Measurements from ENCODE around the gene FCSK. TPM values are rescaled to one million over a fixed set of nuclear protein-coding genes. Genes with fewer than 3 reads are reported as not detected.

The FCSK gene
- total and polyA plus RNA-seq, 2 of the 13 experiments (the other 11 are each of a cell fraction or from before 2014, with no cell fraction given): 9.1 to 19.2 TPM

DNA sequence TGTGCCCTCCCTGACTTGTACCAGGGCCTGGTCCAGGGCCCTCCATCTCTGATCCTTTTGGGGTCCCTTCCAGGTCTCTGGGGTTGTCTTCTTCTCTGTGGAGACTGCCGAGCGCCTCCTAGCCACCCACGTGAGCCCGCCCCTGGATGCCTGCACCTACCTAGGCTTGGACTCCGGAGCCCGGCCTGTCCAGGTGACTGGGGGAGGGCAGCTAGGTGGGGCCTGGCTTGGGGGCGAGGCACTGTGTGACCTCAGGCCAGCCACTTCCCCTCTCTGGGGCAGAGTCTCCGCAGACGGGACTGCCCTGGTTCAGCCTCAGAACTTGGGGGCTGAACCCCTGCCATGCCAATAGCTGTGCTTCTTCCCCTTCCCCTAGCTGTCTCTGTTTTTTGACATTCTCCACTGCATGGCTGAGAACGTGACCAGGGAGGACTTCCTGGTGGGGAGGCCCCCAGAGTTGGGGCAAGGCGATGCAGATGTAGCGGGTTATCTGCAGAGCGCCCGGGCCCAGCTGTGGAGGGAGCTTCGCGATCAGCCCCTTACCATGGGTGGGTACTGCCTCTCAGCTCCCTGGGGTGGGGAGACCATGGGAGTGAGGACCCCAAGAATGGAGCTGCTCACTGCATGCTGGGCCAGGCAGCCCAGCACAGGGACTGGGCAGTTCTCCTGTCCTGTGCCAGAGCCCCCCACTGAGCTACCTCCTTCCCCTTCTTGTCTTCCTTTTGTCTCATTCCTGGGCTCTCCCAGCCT lies 14.6 kb downstream of the FCSK start:
- BruUV-seq (replicated peaks): no TSS peak
- intact Hi-C loops (cut with micrococcal nuclease; ENCODE audit: unreplicated experiment): no loop called here
- Histone ChIP-seq H2AFZ (ENCODE audit: low read length) (no peak overlapping the region), H3K36me3 (replicated peaks in 1 of 2; ENCODE audit: control insufficient read depth in 1 of 2, insufficient read depth in 2 of 2, low read length in 2 of 2) (peaks cover 1 to 2% of the 10 kb centered on the region in 2 experiments; a peak in 2 of 5 replicates), H3K4me2 (ENCODE audit: low read depth, low read length) (no peak overlapping the region), H3K79me2 (ENCODE audit: insufficient read depth, low read length) (no peaks in the 10 kb centered on the region), H4K20me1 (ENCODE audit: insufficient read depth, low read length) (no peaks in the 10 kb centered on the region), H3K27me3 (ENCODE audit: control insufficient read depth in 1 of 2, insufficient read depth in 2 of 2, low read length in 2 of 2) (no peaks in the 10 kb centered on the region), H3K9ac (ENCODE audit: insufficient read depth, low read depth, low read length) (no peak overlapping the region), H3K4me3 (replicated peaks in 1 of 3; ENCODE audit: insufficient read depth in 1 of 3, low read depth in 2 of 3, low read length in 3 of 3) (no peak overlapping the region), H3K9me3 (ENCODE audit: low read length) (no peaks in the 10 kb centered on the region), H3K27ac (ENCODE audit: extremely low read length, insufficient read depth, low read length) (no peak overlapping the region), H3K4me1 (ENCODE audit: insufficient read depth, low read length) (peaks cover 5% of the 10 kb centered on the region; the same call in 1 of the 2 replicates)
- ATAC-seq (no peak), DNase-seq (ENCODE audit: low spot score) (no peak), FAIRE-seq (no peak)
- no peak for TF ChIP-seq ZNF552 (CRISPR knock-in tag; IDR thresholded peaks at IDR 0.05; ENCODE audit: borderline replicate concordance)
- TF ChIP-seq ZNF546 (CRISPR knock-in tag; conservative IDR thresholded peaks at IDR 0.05): no peak
- TF ChIP-seq AGO2 (optimal IDR thresholded peaks at IDR 0.05; ENCODE audit: low read depth, low read length): peak; percentile 47
- TF ChIP-seq, protein P1, sequence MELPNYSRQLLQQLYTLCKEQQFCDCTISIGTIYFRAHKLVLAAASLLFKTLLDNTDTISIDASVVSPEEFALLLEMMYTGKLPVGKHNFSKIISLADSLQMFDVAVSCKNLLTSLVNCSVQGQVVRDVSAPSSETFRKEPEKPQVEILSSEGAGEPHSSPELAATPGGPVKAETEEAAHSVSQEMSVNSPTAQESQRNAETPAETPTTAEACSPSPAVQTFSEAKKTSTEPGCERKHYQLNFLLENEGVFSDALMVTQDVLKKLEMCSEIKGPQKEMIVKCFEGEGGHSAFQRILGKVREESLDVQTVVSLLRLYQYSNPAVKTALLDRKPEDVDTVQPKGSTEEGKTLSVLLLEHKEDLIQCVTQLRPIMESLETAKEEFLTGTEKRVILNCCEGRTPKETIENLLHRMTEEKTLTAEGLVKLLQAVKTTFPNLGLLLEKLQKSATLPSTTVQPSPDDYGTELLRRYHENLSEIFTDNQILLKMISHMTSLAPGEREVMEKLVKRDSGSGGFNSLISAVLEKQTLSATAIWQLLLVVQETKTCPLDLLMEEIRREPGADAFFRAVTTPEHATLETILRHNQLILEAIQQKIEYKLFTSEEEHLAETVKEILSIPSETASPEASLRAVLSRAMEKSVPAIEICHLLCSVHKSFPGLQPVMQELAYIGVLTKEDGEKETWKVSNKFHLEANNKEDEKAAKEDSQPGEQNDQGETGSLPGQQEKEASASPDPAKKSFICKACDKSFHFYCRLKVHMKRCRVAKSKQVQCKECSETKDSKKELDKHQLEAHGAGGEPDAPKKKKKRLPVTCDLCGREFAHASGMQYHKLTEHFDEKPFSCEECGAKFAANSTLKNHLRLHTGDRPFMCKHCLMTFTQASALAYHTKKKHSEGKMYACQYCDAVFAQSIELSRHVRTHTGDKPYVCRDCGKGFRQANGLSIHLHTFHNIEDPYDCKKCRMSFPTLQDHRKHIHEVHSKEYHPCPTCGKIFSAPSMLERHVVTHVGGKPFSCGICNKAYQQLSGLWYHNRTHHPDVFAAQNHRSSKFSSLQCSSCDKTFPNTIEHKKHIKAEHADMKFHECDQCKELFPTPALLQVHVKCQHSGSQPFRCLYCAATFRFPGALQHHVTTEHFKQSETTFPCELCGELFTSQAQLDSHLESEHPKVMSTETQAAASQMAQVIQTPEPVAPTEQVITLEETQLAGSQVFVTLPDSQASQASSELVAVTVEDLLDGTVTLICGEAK (IDR thresholded peaks at IDR 0.05): no peak
- TF ChIP-seq, protein P1 (CRISPR knock-in tag; IDR thresholded peaks at IDR 0.05): 0 out of 2 replicates have a peak, but pooled peaks have one; percentile 25
- no peak for TF ChIP-seq HHEX (CRISPR knock-in tag; IDR thresholded peaks at IDR 0.05)
- TF ChIP-seq ZNF234 (CRISPR knock-in tag; conservative IDR thresholded peaks at IDR 0.05): no peak
- no peak for TF ChIP-seq POLR2AphosphoS5 (IDR thresholded peaks at IDR 0.05; ENCODE audit: low read depth, low read length)
- TF ChIP-seq WIZ (CRISPR knock-in tag; IDR thresholded peaks at IDR 0.05): no peak
- no peak for TF ChIP-seq RARG (CRISPR knock-in tag; IDR thresholded peaks at IDR 0.05; ENCODE audit: low read depth)
- no peak for TF ChIP-seq JDP2 (CRISPR knock-in tag; IDR thresholded peaks at IDR 0.05; ENCODE audit: borderline replicate concordance)
- TF ChIP-seq CAMTA2 (CRISPR knock-in tag; IDR thresholded peaks at IDR 0.05; ENCODE audit: borderline replicate concordance): no peak
- no peak for TF ChIP-seq MIXL1 (CRISPR knock-in tag; IDR thresholded peaks at IDR 0.05)
- peak; percentile 95 for TF ChIP-seq ZNF768 (CRISPR knock-in tag; IDR thresholded peaks at IDR 0.05)
- ChIA-PET POLR2A (interaction anchor here (4.8 kb wide), 1 partner anchor 88 kb away, joined by 51 read pairs; no protein-coding TSS in a partner anchor), CTCF (ENCODE audit: low intra/inter-chr PET ratio, low total read pairs) (interaction anchor here (2.6 to 2.8 kb wide), 2 partner anchors 73 to 74 kb away, joined by 11 to 47 read pairs; no protein-coding TSS in a partner anchor)
- WGBS (ENCODE audit: low lambda C conversion rate): 88% methylated on average over 10 of the region's 16 CpGs
- in situ Hi-C loops (cut with HindIII; ENCODE audit: extremely low pct_ligation_motif_present, low pct_unique_long_range_greater_than_20kb): loop anchor here (5.0 kb wide), 1 partner anchor 72 kb away; no protein-coding TSS in a partner anchor

Data from HepG2 (cell line).